Fibroblast of lung (primary cell): ENCODE data around the gene CCNE1.

Experiments used
- CTCF ChIP-seq, 2 donors: IDR thresholded peaks in 1 of 2; conservative IDR thresholded peaks in 1 of 2; 1 replicate in 1 of 2; 2 replicates in 1 of 2; pipeline ENCODE4 v1.5.1; 2011 to 2012; ENCODE audit warnings: low read length in 2 of 2, control low read depth in 1 of 2, inconsistent platforms in 1 of 2, low read depth in 1 of 2, mild to moderate bottlenecking in 1 of 2
- EZH2 ChIP-seq: IDR thresholded peaks from 2 replicates; pipeline ENCODE4 v1.5.1; 2012; ENCODE audit warnings: low read length, control low read depth, mild to moderate bottlenecking; ENCODE audit errors: missing control alignments

- TF ChIP-seq CTCF (conservative IDR thresholded peaks at IDR 0.05 in 1 of 2, IDR thresholded peaks at IDR 0.05 in 1 of 2; ENCODE audit: low read depth in 1 of 2, low read length in 2 of 2): no peak
- TF ChIP-seq EZH2: no peak
These were observed 48.6 kb upstream of the CCNE1 start for GRCh38 chr19:29763196-29763595.
